ENCODE results near the gene ROMO1. TPM values are rescaled to one million over a fixed set of nuclear protein-coding genes. Genes with fewer than 3 reads are reported as not detected.

Gene ROMO1
- total RNA-seq = 86.4 TPM

- DNase-seq (ENCODE audit: low spot score in 2 of 2) (peak; percentile 90 to 95), FAIRE-seq (no peak)
Measured at GRCh38 chr20:35699127-35699956, at the start of gene ROMO1, which contains the start of gene NFS1. ROMO1 (plus strand) TSS chr20:35699405; CDS start chr20:35699633, 228 bp downstream. NFS1 (minus strand) TSS chr20:35699352; CDS start chr20:35699288, 64 bp downstream.

- FAIRE-seq (no peak), DNase-seq (ENCODE audit: low spot score in 2 of 2) (no peak)
Measured at GRCh38 chr20:35650632-35651031, 48.6 kb upstream of the ROMO1 start.

- no peak for DNase-seq (ENCODE audit: low spot score in 2 of 2)
- no peak for FAIRE-seq
Measured at GRCh38 chr20:35651958-35652357, 47.2 kb upstream of the ROMO1 start.

- FAIRE-seq = no peak
- no peak for DNase-seq (ENCODE audit: low spot score in 2 of 2)
Measured at GRCh38 chr20:35652641-35653429, 46.4 kb upstream of the ROMO1 start.

- DNase-seq (ENCODE audit: low spot score in 2 of 2) = no peak
- no peak for FAIRE-seq
Measured at GRCh38 chr20:35653430-35653734, 45.8 kb upstream of the ROMO1 start.

GRCh38 chr20:35653893-35654292, 45.3 kb upstream of the ROMO1 start:
- DNase-seq (ENCODE audit: low spot score in 2 of 2) = no peak
- FAIRE-seq = no peak

- no peak for DNase-seq (ENCODE audit: low spot score in 2 of 2)
- no peak for FAIRE-seq
Measured at GRCh38 chr20:35654415-35654814, 44.8 kb upstream of the ROMO1 start.

- FAIRE-seq (no peak), DNase-seq (ENCODE audit: low spot score in 2 of 2) (no peak)
Measured at GRCh38 chr20:35657271-35657670, 41.9 kb upstream of the ROMO1 start.

- DNase-seq (ENCODE audit: low spot score in 2 of 2) (no peak), FAIRE-seq (no peak)
Measured at GRCh38 chr20:35660122-35660937, 38.9 kb upstream of the ROMO1 start.

GRCh38 chr20:35661053-35661452, 38.2 kb upstream of the ROMO1 start:
- FAIRE-seq = no peak
- DNase-seq (ENCODE audit: low spot score in 2 of 2) = no peak

- FAIRE-seq (no peak), DNase-seq (ENCODE audit: low spot score in 2 of 2) (no peak)
Measured at GRCh38 chr20:35661908-35662307, 37.3 kb upstream of the ROMO1 start.

- no peak for DNase-seq (ENCODE audit: low spot score in 2 of 2)
Measured at GRCh38 chr20:35662551-35662950, 36.7 kb upstream of the ROMO1 start.

GRCh38 chr20:35663516-35664465, 35.4 kb upstream of the ROMO1 start:
- FAIRE-seq = no peak
- peak; percentile 15 to 20 for DNase-seq (ENCODE audit: low spot score in 2 of 2)

More at GRCh38 chr20:35662551-35662950, 36.7 kb upstream of the ROMO1 start:
- no peak for FAIRE-seq

- DNase-seq (ENCODE audit: low spot score in 2 of 2) (peak; percentile 91 to 97), FAIRE-seq (no peak)
Measured at GRCh38 chr20:35664466-35665206, 34.6 kb upstream of the ROMO1 start, which contains the start of the genes CPNE1 and RBM12. CPNE1 (minus strand) TSS chr20:35664900; CDS start chr20:35632923, 31,977 bp downstream. RBM12 (minus strand) TSS chr20:35664900; CDS start chr20:35655322, 9,578 bp downstream.

- DNase-seq (ENCODE audit: low spot score in 2 of 2) (no peak), FAIRE-seq (no peak)
Measured at GRCh38 chr20:35665949-35666288, 33.3 kb upstream of the ROMO1 start.

- DNase-seq (ENCODE audit: low spot score in 2 of 2) (no peak), FAIRE-seq (no peak)
Measured at GRCh38 chr20:35669221-35669620, 30.0 kb upstream of the ROMO1 start.

- FAIRE-seq = no peak
Measured at GRCh38 chr20:35669681-35670080, 29.5 kb upstream of the ROMO1 start.

GRCh38 chr20:35673884-35674283, 25.3 kb upstream of the ROMO1 start:
- no peak for FAIRE-seq

More at GRCh38 chr20:35669681-35670080, 29.5 kb upstream of the ROMO1 start:
- DNase-seq (ENCODE audit: low spot score in 2 of 2) = no peak

GRCh38 chr20:35674921-35675320, 24.3 kb upstream of the ROMO1 start:
- no peak for FAIRE-seq

More at GRCh38 chr20:35673884-35674283, 25.3 kb upstream of the ROMO1 start:
- no peak for DNase-seq (ENCODE audit: low spot score in 2 of 2)

More at GRCh38 chr20:35674921-35675320, 24.3 kb upstream of the ROMO1 start:
- no peak for DNase-seq (ENCODE audit: low spot score in 2 of 2)
